ENCODE results near the gene VEGFC.

DNA sequence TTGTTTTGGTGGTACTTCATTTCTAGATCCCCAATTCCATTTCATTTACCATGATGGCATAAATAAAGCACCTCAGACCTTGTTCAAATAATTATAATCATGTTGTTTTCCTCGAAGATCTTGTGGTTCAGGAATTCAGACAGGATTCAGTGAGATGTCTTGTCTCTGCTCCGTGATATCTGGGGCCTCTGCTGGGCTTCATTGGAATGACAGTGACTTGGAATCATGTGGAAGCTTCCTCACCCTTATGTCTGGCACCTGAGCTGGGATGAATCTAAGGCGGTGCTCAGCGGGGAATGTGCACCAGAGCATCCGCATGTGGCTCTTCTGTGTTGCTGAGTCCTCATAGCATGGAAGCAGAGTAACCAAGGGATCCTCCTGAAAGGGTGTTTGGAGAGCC lies 132.2 kb downstream of the VEGFC start:
- TF ChIP-seq POLR2A (IDR thresholded peaks at IDR 0.05): no peak
- TF ChIP-seq, protein P1, sequence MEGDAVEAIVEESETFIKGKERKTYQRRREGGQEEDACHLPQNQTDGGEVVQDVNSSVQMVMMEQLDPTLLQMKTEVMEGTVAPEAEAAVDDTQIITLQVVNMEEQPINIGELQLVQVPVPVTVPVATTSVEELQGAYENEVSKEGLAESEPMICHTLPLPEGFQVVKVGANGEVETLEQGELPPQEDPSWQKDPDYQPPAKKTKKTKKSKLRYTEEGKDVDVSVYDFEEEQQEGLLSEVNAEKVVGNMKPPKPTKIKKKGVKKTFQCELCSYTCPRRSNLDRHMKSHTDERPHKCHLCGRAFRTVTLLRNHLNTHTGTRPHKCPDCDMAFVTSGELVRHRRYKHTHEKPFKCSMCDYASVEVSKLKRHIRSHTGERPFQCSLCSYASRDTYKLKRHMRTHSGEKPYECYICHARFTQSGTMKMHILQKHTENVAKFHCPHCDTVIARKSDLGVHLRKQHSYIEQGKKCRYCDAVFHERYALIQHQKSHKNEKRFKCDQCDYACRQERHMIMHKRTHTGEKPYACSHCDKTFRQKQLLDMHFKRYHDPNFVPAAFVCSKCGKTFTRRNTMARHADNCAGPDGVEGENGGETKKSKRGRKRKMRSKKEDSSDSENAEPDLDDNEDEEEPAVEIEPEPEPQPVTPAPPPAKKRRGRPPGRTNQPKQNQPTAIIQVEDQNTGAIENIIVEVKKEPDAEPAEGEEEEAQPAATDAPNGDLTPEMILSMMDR (IDR thresholded peaks at IDR 0.05): no peak

Measured in testis (tissue), 2 donors.